HAP-1 (cell line): ENCODE results near the gene GPR39.

Experiments used
- DNase-seq, 2 experiments: peaks; one replicate each; pipeline ENCODE4 v3.0.0-alpha.2; 2016 to 2020; ENCODE audit warnings: low spot score in 2 of 2
- H3K27me3 ChIP-seq: fragments of 250-450 bp; sonication (Bioruptor Pico); 2 replicates; pipeline ENCODE4 v1.5.1; 2020; ENCODE audit warnings: low read depth, mild to moderate bottlenecking, moderate library complexity
- H3K36me3 ChIP-seq: fragments of 250-450 bp; sonication (Bioruptor Pico); replicated peaks from 2 replicates; pipeline ENCODE4 v1.5.1; 2020; ENCODE audit warnings: mild to moderate bottlenecking
- H3K4me1 ChIP-seq: fragments of 250-450 bp; sonication (Bioruptor Pico); 2 replicates; pipeline ENCODE4 v1.5.1; 2020; ENCODE audit warnings: mild to moderate bottlenecking
- H3K4me3 ChIP-seq: fragments of 250-450 bp; sonication (Bioruptor Pico); 2 replicates; pipeline ENCODE4 v1.5.1; 2020; ENCODE audit warnings: mild to moderate bottlenecking, moderate library complexity
- H3K9me3 ChIP-seq: fragments of 250-450 bp; sonication (Bioruptor Pico); 2 replicates; pipeline ENCODE4 v1.5.1; 2020; ENCODE audit warnings: mild to moderate bottlenecking, moderate library complexity
- in situ Hi-C: fragments of 300-500 bp; cut with MboI; formaldehyde crosslinking; loops from 3 replicates; pipeline ENCODE4 v1.14.3; 2020; ENCODE audit warnings: low sequenced_read_pairs, inconsistent platforms, mixed read lengths

The GPR39 gene

DNA sequence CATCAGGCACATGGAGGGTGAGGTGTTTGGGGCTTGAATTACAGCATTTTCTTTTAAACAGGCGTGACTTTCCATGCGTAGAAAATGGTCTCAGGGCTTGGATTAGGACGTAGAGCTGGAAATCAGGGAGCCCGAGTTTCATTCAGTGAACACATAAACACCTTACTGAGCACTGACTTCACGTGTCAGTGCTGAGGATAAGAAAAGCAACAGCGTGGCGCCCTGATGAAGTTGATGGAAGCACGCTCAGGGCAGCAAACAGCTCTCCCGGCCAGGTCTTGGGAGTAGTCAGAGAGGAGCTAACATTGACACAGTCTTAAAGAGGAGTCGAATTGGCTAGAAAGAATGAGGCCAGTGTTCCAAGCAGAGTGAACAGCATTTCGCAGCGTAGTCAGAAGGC lies 142.7 kb downstream of the GPR39 start:
- no peaks in the 10 kb centered on the region for H3K27me3 ChIP-seq
- in situ Hi-C loops = no loop called here

DNA sequence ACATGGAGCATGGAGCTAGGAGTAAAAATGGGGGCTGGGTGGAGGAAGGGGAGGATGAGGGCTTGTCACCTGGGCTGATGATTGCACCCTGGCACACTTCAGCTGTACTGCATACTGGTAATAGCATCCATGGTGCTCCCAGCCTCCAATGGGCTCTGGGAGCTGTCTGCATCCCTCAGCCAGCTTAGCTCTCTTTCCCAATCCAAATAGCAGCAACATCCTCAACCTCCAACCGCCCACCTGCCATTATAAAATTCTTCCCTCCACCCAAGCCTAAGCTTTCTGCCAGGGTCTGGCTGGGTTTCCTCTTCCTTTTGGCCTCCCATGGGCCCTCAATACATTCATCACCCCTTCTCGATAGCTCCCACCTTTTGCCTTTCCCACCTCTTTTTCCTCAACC lies 143.3 kb downstream of the GPR39 start:
- no peaks in the 10 kb centered on the region for H3K27me3 ChIP-seq
- no peak overlapping the region for H3K4me3 ChIP-seq
- no peak for DNase-seq
- H3K9me3 ChIP-seq = no peaks in the 10 kb centered on the region
- in situ Hi-C loops = no loop called here
- no peaks in the 10 kb centered on the region for H3K36me3 ChIP-seq
- H3K4me1 ChIP-seq = no peaks in the 10 kb centered on the region

More for the DNA sequence above, 142.7 kb downstream of the GPR39 start:
- DNase-seq = no peak
- Histone ChIP-seq H3K4me1 (no peaks in the 10 kb centered on the region), H3K36me3 (no peaks in the 10 kb centered on the region), H3K4me3 (no peak overlapping the region), H3K9me3 (no peaks in the 10 kb centered on the region)

DNA sequence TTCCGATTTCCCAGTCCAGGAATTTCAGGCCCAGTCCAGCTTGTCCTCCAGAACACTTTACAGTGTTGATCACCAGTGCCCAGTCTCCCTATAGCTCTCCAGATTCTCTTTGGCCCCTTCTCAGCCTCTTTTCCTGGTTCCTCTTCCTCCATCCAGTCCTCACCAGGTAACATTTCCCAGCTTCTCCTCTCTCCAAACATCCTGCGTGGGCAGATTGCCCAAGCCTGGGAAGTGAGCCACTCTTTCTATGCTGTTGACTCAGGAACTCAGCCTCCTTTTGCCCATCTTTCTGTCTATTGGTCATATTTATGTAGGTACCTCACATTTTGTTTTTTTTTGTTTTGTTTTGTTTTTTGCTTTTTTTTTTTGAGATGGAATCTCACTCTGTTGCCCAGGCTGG lies 144.0 kb downstream of the GPR39 start:
- Histone ChIP-seq H3K27me3 (no peaks in the 10 kb centered on the region), H3K4me3 (no peak overlapping the region), H3K36me3 (no peaks in the 10 kb centered on the region), H3K4me1 (no peaks in the 10 kb centered on the region), H3K9me3 (no peaks in the 10 kb centered on the region)
- no peak for DNase-seq
- in situ Hi-C loops = no loop called here

DNA sequence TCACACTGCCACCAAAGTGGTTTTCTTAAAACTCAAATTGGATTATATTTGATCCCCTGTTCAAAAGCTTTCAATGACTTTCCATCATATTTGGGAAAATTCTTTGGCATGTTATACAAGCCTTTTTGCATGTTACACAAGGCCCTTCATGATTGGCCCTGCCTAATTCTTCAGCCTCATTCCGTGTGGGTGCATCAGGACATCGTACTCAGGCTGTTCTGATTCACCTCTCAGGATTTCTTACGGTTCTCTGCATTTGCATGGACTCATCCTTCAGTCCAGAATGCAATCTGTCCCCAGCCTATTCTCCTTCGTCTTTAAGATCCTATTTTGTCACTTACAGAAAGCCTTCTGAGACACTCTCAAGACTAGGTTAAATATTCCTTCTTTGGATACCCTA lies 145.6 kb downstream of the GPR39 start:
- in situ Hi-C loops = no loop called here
- no peak overlapping the region for H3K4me3 ChIP-seq
- no peaks in the 10 kb centered on the region for H3K36me3 ChIP-seq
- no peaks in the 10 kb centered on the region for H3K4me1 ChIP-seq
- DNase-seq = no peak
- no peaks in the 10 kb centered on the region for H3K27me3 ChIP-seq
- no peaks in the 10 kb centered on the region for H3K9me3 ChIP-seq

DNA sequence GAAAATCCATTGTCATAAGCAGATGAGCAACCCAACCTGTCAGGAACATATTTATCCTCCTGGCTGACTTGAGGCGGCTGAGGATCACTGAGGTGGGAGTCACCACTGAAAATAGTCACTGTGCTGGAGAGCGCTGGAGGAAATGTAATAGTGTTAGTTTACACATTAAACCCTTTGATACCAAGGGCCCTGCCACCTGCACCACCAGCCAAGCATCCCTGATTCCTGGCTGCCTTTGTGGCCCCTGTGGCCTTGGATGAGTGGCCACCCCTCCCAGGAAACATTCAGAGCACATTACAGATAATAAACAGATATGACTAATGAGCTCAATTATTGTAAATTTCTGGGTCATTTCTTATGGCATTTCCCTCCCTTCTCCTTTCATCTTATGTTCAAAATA lies 147.5 kb downstream of the GPR39 start:
- no peak for DNase-seq
- in situ Hi-C loops = no loop called here
- Histone ChIP-seq H3K36me3 (no peaks in the 10 kb centered on the region), H3K9me3 (no peaks in the 10 kb centered on the region), H3K27me3 (no peaks in the 10 kb centered on the region), H3K4me1 (no peaks in the 10 kb centered on the region), H3K4me3 (no peak overlapping the region)

DNA sequence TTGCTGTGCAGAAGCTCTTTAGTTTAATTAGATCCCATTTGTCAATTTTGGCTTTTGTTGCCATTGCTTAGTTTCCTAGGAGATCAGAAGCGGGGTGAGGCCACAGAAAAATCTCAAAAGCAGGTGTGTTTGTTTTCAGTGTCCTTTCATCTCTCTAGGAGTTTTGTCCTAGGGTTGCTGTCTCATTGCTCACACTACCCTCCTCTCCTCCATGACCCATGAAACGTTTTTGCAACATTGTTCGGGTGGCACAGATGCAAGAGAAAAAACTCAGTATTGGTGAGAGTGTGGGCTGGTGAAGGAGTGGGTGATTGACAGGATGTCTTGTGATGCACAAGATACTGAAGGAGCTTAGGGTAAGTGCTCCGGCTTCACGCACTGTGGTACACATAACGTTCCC lies 149.8 kb downstream of the GPR39 start:
- in situ Hi-C loops = no loop called here
- Histone ChIP-seq H3K27me3 (no peaks in the 10 kb centered on the region), H3K36me3 (no peaks in the 10 kb centered on the region), H3K9me3 (no peaks in the 10 kb centered on the region), H3K4me3 (no peak overlapping the region), H3K4me1 (no peaks in the 10 kb centered on the region)
- DNase-seq = no peak

DNA sequence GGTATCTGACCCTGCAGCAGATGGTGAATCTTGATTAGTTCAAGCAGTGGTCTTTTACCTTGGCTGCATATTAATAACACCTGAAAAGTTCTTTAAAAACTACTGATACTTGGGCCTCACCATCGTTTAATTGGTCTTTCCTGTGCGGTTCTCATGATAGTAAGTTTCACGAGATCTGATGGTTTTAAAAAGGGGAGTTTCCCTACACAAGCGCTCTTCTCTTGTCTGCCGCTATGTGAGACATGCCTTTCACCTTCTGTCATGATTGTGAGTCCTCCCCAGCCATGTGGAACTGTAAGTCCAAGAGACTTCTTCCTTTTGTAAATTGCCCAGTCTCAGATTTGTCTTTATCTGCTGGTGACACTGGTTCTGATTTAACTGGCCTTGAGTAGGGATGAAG lies 151.1 kb downstream of the GPR39 start:
- H3K36me3 ChIP-seq = no peaks in the 10 kb centered on the region
- no peaks in the 10 kb centered on the region for H3K27me3 ChIP-seq
- H3K4me1 ChIP-seq = no peaks in the 10 kb centered on the region
- in situ Hi-C loops = no loop called here
- H3K4me3 ChIP-seq = no peak overlapping the region
- no peak for DNase-seq
- no peaks in the 10 kb centered on the region for H3K9me3 ChIP-seq

DNA sequence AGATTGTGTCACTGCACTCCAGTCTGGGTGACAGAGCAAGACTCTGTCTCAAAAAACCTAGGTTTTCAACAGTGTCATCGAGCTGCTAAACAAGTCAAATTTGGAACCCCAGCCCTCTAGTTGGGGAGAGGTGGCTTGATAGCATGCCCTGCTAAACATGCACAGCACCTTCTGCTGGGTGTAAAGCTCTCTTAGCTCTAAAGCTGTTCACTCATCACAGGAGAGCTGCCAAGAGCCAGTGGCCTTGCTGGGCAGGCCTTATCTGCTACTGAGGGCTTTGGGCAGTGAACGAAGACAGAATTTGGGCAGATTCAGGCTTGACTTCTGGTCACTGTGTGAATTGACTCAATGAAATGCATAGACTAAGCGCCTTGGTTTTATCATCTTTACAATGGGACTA lies 152.1 kb downstream of the GPR39 start:
- no peaks in the 10 kb centered on the region for H3K27me3 ChIP-seq
- no peaks in the 10 kb centered on the region for H3K4me1 ChIP-seq
- no peaks in the 10 kb centered on the region for H3K36me3 ChIP-seq
- H3K4me3 ChIP-seq = no peak overlapping the region
- no peaks in the 10 kb centered on the region for H3K9me3 ChIP-seq
- no peak for DNase-seq
- in situ Hi-C loops = no loop called here

DNA sequence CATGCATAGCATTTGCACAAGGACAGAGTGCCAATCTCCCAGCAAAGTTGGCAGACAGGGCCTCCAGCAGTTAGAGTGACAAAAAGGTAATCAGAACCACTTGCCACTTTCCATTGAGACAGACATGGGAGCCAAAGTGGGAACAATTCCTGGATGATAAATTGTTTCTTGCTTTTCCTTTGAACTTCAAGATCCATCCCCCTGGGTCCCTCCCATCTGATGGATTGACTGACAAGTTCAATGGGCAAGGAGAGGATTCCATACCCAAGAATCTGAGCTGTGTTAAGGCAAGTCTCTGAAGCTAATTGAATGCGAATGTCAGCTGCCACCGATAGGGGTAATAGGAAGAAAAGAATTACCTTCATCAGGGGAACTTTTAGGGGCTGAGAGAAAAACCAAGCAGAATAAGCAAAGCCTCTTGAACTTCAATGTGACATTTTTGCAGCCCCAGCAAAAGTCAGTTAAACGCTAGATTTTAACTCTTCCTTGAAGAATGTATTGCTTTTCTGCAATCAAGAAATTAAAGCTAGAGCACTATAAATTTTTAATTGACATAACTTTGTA lies 156.9 kb downstream of the GPR39 start:
- H3K4me1 ChIP-seq = no peaks in the 10 kb centered on the region
- no peak overlapping the region for H3K4me3 ChIP-seq
- no peak for DNase-seq
- in situ Hi-C loops = no loop called here
- H3K36me3 ChIP-seq = no peaks in the 10 kb centered on the region
- no peaks in the 10 kb centered on the region for H3K9me3 ChIP-seq
- no peaks in the 10 kb centered on the region for H3K27me3 ChIP-seq

DNA sequence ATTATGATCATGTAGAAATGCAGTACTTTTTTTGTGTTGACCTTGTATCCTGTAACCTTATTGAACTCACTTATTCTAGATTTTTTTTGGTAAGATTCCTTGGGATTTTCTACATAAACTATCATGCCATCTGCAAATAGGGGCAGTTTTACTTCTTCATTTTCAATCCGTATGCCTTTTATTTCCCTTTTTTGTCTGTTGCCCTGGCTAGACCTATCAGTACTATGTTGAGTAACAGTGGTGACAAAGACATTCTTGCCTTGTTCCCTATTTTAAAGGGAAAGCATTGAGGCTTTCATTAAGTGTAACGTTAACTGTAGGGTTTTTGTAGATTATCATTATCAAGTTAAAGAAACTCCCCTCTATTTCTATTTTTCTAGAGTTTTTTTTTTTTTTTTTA lies 161.1 kb downstream of the GPR39 start:
- H3K36me3 ChIP-seq = no peaks in the 10 kb centered on the region
- H3K27me3 ChIP-seq = no peaks in the 10 kb centered on the region
- in situ Hi-C loops = no loop called here
- H3K9me3 ChIP-seq = no peaks in the 10 kb centered on the region
- H3K4me3 ChIP-seq = no peak overlapping the region
- no peak for DNase-seq
- H3K4me1 ChIP-seq = no peaks in the 10 kb centered on the region

DNA sequence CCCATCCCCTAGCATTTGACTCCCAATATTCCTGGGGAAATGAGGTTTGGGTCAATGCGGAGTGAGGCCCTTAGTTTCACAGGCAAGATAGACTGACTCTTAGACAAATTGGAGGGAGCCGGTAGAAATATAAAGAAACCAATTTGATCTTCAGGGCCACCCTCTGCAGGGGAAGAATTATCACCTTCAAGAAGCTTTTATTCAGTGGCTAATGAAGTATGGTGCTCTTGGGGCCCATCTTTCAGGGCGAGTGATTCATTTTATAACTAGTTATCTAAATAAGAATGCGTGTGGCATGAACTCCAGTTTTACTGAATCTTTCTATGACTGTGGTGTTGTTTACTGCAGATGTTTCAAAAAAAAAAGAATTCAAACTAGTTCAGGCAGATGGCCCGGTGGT lies 165.0 kb downstream of the GPR39 start:
- in situ Hi-C loops = no loop called here
- H3K36me3 ChIP-seq = no peaks in the 10 kb centered on the region
- no peak overlapping the region for H3K4me3 ChIP-seq

DNA sequence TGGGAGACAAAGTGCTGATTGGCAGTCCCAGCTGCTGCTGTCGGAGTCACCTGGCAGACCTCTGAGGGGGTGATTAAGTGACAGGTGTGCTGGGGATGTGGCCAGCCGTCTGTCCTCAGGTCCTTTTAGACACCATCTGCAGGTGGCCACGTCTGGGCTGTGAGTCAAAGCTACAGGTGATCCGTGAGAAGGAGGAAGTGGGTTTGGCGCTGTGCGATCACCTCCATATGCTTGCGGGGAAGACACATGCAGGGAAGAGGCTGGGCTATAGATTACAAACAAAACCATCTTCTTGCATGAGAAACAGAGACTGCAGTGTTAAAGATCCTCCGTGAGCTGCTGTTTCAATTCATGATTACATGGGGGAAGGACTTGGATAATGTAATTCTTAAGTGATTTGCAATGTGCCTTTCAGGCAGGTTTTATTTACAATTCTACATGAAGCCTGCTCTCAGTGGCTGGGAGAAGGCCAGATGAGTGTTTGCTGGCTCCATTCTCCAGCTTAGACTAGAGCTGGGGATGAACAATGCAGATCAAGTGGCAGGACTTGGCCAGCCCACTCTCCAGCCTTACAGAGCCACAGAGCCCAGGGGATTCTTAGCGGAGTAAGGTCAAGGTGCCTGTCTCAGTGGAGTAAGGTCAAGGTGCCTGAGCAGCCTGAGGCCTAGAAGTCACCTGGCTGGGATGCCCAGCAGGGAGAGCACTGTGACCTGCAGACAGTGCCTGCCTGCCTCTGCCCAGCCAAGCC lies 165.6 kb downstream of the GPR39 start:
- H3K27me3 ChIP-seq = no peaks in the 10 kb centered on the region
- H3K4me1 ChIP-seq = no peaks in the 10 kb centered on the region
- no peaks in the 10 kb centered on the region for H3K36me3 ChIP-seq
- H3K9me3 ChIP-seq = no peaks in the 10 kb centered on the region
- H3K4me3 ChIP-seq = no peak overlapping the region
- no peak for DNase-seq
- in situ Hi-C loops = no loop called here

More for the DNA sequence above, 165.0 kb downstream of the GPR39 start:
- no peak for DNase-seq
- H3K9me3 ChIP-seq = no peaks in the 10 kb centered on the region
- no peaks in the 10 kb centered on the region for H3K27me3 ChIP-seq
- no peaks in the 10 kb centered on the region for H3K4me1 ChIP-seq

DNA sequence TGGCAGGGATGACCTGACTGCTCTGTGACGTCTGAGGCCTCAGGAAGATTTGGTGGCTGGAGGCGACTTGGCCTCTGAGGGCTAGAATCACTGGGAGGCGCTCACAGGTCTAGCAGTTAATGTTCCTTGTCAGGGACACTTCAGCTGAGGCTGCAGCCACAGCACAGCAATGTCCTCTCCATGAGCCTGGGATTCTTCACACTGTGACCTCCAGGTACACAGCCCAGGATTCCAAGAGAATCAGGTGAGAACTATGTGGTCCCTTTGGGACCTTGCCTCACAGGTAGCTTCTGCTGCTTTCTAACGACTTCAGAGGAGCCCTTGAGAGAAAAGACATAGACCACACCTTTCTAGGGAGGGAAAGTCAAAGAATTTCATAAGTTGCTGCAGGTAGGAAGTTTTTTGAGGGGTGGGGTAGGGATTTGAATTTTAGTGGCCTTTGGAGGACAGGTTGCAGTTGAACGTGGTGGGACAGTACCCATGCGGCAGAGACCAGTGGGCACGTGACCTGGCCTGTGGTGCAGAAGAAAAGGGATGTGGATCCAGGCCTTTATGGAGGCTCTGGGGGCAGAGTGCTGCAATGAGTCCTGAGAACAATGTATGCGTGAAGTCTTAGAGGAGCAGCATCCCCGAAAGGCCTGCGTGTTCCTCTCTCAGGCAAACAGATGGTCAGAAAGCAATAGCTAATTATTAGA lies 167.2 kb downstream of the GPR39 start:
- in situ Hi-C loops = no loop called here
- H3K4me3 ChIP-seq = no peak overlapping the region
- H3K36me3 ChIP-seq = no peaks in the 10 kb centered on the region

DNA sequence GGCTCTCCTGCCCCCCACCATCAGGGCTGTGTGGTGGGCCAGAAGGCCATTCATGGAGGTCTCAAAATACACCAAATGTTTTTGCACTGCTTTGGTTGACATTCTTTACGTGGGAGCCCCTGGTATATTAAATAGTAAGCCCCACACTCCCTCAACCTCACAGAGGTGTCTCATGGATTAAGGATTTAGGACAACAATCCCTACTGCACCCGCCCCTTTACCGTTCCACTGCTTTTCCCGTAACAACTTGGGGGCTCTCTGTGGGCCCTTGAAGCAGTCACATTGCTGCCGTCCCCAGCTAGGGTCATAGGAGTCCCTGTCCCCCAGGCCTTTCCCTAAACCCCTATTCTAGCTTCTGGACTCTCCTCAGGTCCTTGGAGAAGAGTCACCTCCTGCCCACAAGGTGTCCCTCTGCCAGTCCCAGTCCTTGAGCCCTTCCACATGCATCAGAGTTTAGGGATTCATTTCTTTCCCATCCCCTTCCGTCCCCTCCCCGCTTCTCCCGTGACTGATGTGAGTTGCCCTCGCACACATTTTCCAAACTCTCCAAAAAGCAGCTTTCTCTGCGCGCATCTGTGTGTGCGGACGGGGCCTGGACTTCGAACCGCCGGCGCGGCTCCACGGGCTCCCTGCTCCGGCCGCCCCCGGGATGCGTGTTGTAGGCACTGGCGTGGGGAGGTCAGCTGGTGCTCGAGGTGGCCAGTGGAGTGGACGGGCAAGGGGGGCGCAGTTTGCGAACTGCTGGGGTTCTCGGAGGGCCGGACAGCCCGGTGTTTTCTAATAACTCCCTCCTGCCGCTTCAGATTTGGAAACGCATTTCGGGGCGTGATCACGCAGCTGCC lies 168.6 kb downstream of the GPR39 start:
- Histone ChIP-seq H3K9me3 (no peaks in the 10 kb centered on the region), H3K4me1 (no peaks in the 10 kb centered on the region), H3K27me3 (no peaks in the 10 kb centered on the region), H3K4me3 (no peak overlapping the region), H3K36me3 (no peaks in the 10 kb centered on the region)
- no peak for DNase-seq
- in situ Hi-C loops = no loop called here

More for the DNA sequence above, 167.2 kb downstream of the GPR39 start:
- DNase-seq = no peak
- H3K4me1 ChIP-seq = no peaks in the 10 kb centered on the region
- no peaks in the 10 kb centered on the region for H3K9me3 ChIP-seq
- no peaks in the 10 kb centered on the region for H3K27me3 ChIP-seq
